ENCODE data around the gene CROCC2. TPM values are rescaled to one million over a fixed set of nuclear protein-coding genes. Genes with fewer than 3 reads are reported as not detected.

Gene CROCC2
- total and polyA plus RNA-seq, 10 of the 15 experiments (the other 5 are each of a cell fraction or from before 2014, with no cell fraction given): not detected

GRCh38 chr2:240959214-240959940 is 53.2 kb downstream of the CROCC2 start (continued):
- no peak for TF ChIP-seq RAD51 (IDR thresholded peaks at IDR 0.05)
- no peak for TF ChIP-seq CBX5 (IDR thresholded peaks at IDR 0.05; ENCODE audit: low read depth)
- TF ChIP-seq SUZ12 (IDR thresholded peaks at IDR 0.05; ENCODE audit: unreplicated experiment): no peak

GRCh38 chr2:240959941-240960308 is 53.8 kb downstream of the CROCC2 start:
- H3K4me3 ChIP-seq: no peak overlapping the region
- in situ Hi-C loops (cut with MboI): no loop called here
- SMC1A ChIA-PET (ENCODE audit: uncharacterized antibody, unreplicated experiment): no interaction called here
- no peak overlapping the region for H3K9ac ChIP-seq (ENCODE audit: control insufficient read depth, insufficient read depth, low read length)
- no peak overlapping the region for H3K27ac ChIP-seq (ENCODE audit: control insufficient read depth, insufficient read depth)
- 28% methylated on average over 13 of the region's 14 CpGs for WGBS (ENCODE audit: insufficient coverage, insufficient replicate concordance, low lambda C conversion rate, missing lambda C conversion rate)
- no peaks in the 10 kb centered on the region for H3K36me3 ChIP-seq (ENCODE audit: control insufficient read depth in 2 of 2, insufficient read depth in 2 of 2, low read length in 1 of 2)
- CTCF ChIA-PET: no interaction called here
- no peak for FAIRE-seq
- no peak overlapping the region for H2AFZ ChIP-seq (ENCODE audit: control insufficient read depth, low read depth, low read length)
- intact Hi-C loops (cut with micrococcal nuclease; ENCODE audit: unreplicated experiment): no loop called here
- no peaks in the 10 kb centered on the region for H3K9me3 ChIP-seq (replicated peaks; ENCODE audit: control insufficient read depth, insufficient read depth, low read length)
- TF ChIP-seq, protein P1, sequence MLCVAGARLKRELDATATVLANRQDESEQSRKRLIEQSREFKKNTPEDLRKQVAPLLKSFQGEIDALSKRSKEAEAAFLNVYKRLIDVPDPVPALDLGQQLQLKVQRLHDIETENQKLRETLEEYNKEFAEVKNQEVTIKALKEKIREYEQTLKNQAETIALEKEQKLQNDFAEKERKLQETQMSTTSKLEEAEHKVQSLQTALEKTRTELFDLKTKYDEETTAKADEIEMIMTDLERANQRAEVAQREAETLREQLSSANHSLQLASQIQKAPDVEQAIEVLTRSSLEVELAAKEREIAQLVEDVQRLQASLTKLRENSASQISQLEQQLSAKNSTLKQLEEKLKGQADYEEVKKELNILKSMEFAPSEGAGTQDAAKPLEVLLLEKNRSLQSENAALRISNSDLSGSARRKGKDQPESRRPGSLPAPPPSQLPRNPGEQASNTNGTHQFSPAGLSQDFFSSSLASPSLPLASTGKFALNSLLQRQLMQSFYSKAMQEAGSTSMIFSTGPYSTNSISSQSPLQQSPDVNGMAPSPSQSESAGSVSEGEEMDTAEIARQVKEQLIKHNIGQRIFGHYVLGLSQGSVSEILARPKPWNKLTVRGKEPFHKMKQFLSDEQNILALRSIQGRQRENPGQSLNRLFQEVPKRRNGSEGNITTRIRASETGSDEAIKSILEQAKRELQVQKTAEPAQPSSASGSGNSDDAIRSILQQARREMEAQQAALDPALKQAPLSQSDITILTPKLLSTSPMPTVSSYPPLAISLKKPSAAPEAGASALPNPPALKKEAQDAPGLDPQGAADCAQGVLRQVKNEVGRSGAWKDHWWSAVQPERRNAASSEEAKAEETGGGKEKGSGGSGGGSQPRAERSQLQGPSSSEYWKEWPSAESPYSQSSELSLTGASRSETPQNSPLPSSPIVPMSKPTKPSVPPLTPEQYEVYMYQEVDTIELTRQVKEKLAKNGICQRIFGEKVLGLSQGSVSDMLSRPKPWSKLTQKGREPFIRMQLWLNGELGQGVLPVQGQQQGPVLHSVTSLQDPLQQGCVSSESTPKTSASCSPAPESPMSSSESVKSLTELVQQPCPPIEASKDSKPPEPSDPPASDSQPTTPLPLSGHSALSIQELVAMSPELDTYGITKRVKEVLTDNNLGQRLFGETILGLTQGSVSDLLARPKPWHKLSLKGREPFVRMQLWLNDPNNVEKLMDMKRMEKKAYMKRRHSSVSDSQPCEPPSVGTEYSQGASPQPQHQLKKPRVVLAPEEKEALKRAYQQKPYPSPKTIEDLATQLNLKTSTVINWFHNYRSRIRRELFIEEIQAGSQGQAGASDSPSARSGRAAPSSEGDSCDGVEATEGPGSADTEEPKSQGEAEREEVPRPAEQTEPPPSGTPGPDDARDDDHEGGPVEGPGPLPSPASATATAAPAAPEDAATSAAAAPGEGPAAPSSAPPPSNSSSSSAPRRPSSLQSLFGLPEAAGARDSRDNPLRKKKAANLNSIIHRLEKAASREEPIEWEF (IDR thresholded peaks at IDR 0.05; ENCODE audit: insufficient replicate concordance, low read depth, low read length): no peak
- TF ChIP-seq EZH2 (IDR thresholded peaks at IDR 0.05; ENCODE audit: borderline replicate concordance, control insufficient read depth, low read depth, low read length): no peak
- TF ChIP-seq HCFC1 (IDR thresholded peaks at IDR 0.05; ENCODE audit: low read length): no peak
- TF ChIP-seq BACH1 (IDR thresholded peaks at IDR 0.05; ENCODE audit: borderline replicate concordance): no peak
- no peaks in the 10 kb centered on the region for H3K79me2 ChIP-seq (ENCODE audit: control insufficient read depth, insufficient read depth, low read length)
- POLR2A ChIA-PET: no interaction called here
- H3K4me1 ChIP-seq (ENCODE audit: control insufficient read depth, insufficient read depth, low read length): no peaks in the 10 kb centered on the region
- no peak for DNase-seq (ENCODE audit: low read depth, low spot score)
- no TSS peak for BruUV-seq (replicated peaks)
- H3K27me3 ChIP-seq (replicated peaks in 1 of 2; ENCODE audit: control insufficient read depth in 2 of 2, insufficient read depth in 2 of 2, low read length in 1 of 2): peaks cover 0 to 1% of the 10 kb centered on the region in 2 experiments; a peak in 2 of 4 replicates
- ATAC-seq: no peak
- RAD21 ChIA-PET (ENCODE audit: unreplicated experiment): no interaction called here
- H3K4me2 ChIP-seq (ENCODE audit: control insufficient read depth, insufficient read depth): no peak overlapping the region
- H4K20me1 ChIP-seq (ENCODE audit: control insufficient read depth, insufficient read depth): no peaks in the 10 kb centered on the region

Measured in GM12878 (cell line).